H1 (cell line): ENCODE measurements around the gene NPBWR2.

Experiments
- ATF3 ChIP-seq: IDR thresholded peaks from 2 replicates; pipeline ENCODE4 v1.6.1; 2011; ENCODE audit warnings: low read depth, mild to moderate bottlenecking, low read length; ENCODE audit not compliant: insufficient read depth
- EGR1 ChIP-seq: IDR thresholded peaks from 2 replicates; pipeline ENCODE4 v1.6.1; 2011; ENCODE audit warnings: low read depth, low read length, borderline replicate concordance
- EZH2 ChIP-seq: fragments of 200-600 bp; sonication (generic); IDR thresholded peaks from 2 replicates; pipeline ENCODE4 v1.7.1; 2012; ENCODE audit warnings: low read depth, mild to moderate bottlenecking, moderate library complexity, low read length, inconsistent platforms; ENCODE audit not compliant: severe bottlenecking
- ZNF274 ChIP-seq: IDR thresholded peaks from 2 replicates; pipeline ENCODE4 v1.7.0; 2012; ENCODE audit warnings: low read length, borderline replicate concordance; ENCODE audit errors: extremely low read depth
- TF ChIP-seq, protein P1 (sequence below), 3 experiments: IDR thresholded peaks; 1 replicate in 2 of 3; 2 replicates in 1 of 3; pipeline versions ENCODE4 v1.5.1 to v1.6.1; 2011; ENCODE audit warnings: low read length in 3 of 3, mild to moderate bottlenecking in 3 of 3, inconsistent platforms in 2 of 3, low read depth in 1 of 3, moderate library complexity in 1 of 3; ENCODE audit not compliant: insufficient read depth in 1 of 3; ENCODE audit errors: control extremely low read depth in 1 of 3

DNA sequence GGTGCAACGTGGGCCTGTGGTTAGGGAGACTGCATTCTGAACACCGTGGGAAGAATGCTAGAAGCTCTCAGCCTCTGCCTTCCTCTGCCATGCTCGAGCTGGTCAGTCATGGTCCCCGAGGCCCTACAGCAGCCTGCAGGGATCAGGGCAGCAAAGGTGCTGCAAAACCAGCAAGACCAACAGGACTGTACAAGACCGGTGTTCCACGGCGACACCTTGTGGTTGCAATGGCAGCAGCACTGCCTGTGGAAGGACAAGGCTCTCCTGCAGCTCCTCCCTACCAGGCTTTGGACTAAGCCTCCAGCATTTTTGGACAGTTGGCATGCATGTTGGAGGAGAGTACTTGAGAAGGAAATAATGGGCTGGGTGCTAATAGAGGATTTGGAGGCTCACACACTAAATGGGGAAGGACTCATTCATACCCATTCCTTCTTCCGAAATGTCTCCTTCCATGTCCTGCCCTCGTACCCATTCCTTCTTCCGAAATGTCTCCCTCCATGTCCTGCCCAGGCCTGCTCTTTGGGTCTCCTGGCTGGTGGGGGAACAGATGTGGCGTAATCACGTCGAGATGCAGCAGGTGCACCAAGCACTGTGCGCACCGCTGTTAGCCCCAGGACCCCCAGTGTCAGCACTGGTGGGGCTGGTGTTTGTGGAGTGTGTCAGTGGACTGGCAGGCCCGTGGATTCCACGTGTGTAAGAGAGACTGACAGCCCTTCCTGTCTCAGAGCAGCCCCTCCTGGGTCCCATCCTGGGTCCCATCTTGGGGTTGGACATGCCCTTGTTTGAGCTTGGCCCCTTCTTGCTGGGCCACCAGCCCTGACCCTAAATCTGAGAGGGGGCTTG lies 38.3 kb upstream of the NPBWR2 start:
- TF ChIP-seq, protein P1, sequence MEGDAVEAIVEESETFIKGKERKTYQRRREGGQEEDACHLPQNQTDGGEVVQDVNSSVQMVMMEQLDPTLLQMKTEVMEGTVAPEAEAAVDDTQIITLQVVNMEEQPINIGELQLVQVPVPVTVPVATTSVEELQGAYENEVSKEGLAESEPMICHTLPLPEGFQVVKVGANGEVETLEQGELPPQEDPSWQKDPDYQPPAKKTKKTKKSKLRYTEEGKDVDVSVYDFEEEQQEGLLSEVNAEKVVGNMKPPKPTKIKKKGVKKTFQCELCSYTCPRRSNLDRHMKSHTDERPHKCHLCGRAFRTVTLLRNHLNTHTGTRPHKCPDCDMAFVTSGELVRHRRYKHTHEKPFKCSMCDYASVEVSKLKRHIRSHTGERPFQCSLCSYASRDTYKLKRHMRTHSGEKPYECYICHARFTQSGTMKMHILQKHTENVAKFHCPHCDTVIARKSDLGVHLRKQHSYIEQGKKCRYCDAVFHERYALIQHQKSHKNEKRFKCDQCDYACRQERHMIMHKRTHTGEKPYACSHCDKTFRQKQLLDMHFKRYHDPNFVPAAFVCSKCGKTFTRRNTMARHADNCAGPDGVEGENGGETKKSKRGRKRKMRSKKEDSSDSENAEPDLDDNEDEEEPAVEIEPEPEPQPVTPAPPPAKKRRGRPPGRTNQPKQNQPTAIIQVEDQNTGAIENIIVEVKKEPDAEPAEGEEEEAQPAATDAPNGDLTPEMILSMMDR (IDR thresholded peaks at IDR 0.05; ENCODE audit: control extremely low read depth in 1 of 3, insufficient read depth in 1 of 3, low read depth in 1 of 3, low read length in 3 of 3), result peak; percentile 65 to 89 (median 85)
- TF ChIP-seq ATF3 (no peak), ZNF274 (no peak), EZH2 (no peak), EGR1 (no peak)
